GM12878 (cell line): ENCODE results near the gene RALB. TPM values are rescaled to one million over a fixed set of nuclear protein-coding genes. Genes with fewer than 3 reads are reported as not detected.
A peak's percentile ranks its signal among the peaks of the same experiment; 100 is the strongest.

Source experiments
- ATF7 ChIP-seq: fragments of 450-650 bp; IDR thresholded peaks from 2 replicates; pipeline ENCODE4 v1.6.1; 2016; ENCODE audit warnings: low read depth, mild to moderate bottlenecking
- BHLHE40 ChIP-seq, 2 experiments: fragments of 450-650 bp in 1 of 2; IDR thresholded peaks; 2 replicates each; pipeline ENCODE4 v1.6.1; 2011 to 2017; ENCODE audit warnings: low read depth in 2 of 2, borderline replicate concordance in 1 of 2, improper control_type of control experiment in 1 of 2, low read length in 1 of 2, mild to moderate bottlenecking in 1 of 2
- CBFB ChIP-seq: IDR thresholded peaks from 2 replicates; pipeline ENCODE4 v1.6.1; 2016; ENCODE audit warnings: antibody characterized with exemption, low read depth
- EED ChIP-seq: sonication (generic); IDR thresholded peaks from 2 replicates; pipeline ENCODE4 v1.6.1; 2016; ENCODE audit warnings: antibody characterized with exemption, low read depth
- HDGF ChIP-seq: fragments of 450-650 bp; IDR thresholded peaks from 2 replicates; pipeline ENCODE4 v1.6.1; 2016; ENCODE audit warnings: antibody characterized with exemption
- IKZF1 ChIP-seq: fragments of 450-650 bp; conservative IDR thresholded peaks from 2 replicates; pipeline ENCODE4 v1.6.1; 2017; ENCODE audit warnings: antibody characterized with exemption, mild to moderate bottlenecking
- MAX ChIP-seq: IDR thresholded peaks from 2 replicates; pipeline ENCODE4 v1.6.1; 2012; ENCODE audit warnings: low read depth, low read length, improper control_type of control experiment
- MEF2A ChIP-seq: IDR thresholded peaks from 2 replicates; pipeline ENCODE4 v1.6.1; 2011; ENCODE audit warnings: low read depth, mild to moderate bottlenecking, low read length, moderate library complexity; ENCODE audit not compliant: insufficient read depth
- MYB ChIP-seq: fragments of 150-350 bp; IDR thresholded peaks from 2 replicates; pipeline ENCODE4 v1.6.1; 2014; ENCODE audit warnings: mild to moderate bottlenecking, low read depth, low read length, borderline replicate concordance
- NBN ChIP-seq: fragments of 450-650 bp; IDR thresholded peaks from 2 replicates; pipeline ENCODE4 v1.6.1; 2016
- POU2F2 ChIP-seq: IDR thresholded peaks from 3 replicates; pipeline ENCODE4 v1.6.1; 2011; ENCODE audit warnings: low read depth, mild to moderate bottlenecking, low read length, borderline replicate concordance
- RELA ChIP-seq: fragments of 450-650 bp; IDR thresholded peaks from 2 replicates; pipeline ENCODE4 v1.8.0; 2014; ENCODE audit warnings: borderline replicate concordance; ENCODE audit not compliant: partially characterized antibody
- ZNF687 ChIP-seq: fragments of 450-650 bp; IDR thresholded peaks from 2 replicates; pipeline ENCODE4 v1.6.1; 2017; ENCODE audit warnings: mild to moderate bottlenecking, moderate library complexity
- polyA plus RNA-seq, 11 experiments: library from polyadenylated mRNA; depleted of rRNA in 4 of 11; unstranded in 6 of 11; stranded (reverse) in 5 of 11; fragments of >200 nt; fragmentation: Nextera tagmentation in 4 of 11; fragmentation: Illumina TruSeq in 1 of 11; extraction: Ambion mirVana in 4 of 11; extraction: Trizol in 1 of 11; gene quantifications; 1 replicate in 1 of 11; 2 replicates in 10 of 11; pipeline versions ENCODE4 v1.2.1 to v1.2.3, GENCODE V29; 2011 to 2016; ENCODE audit warnings: inconsistent platforms in 2 of 11, missing spikeins in 2 of 11, low read depth in 1 of 11
- total RNA-seq, 4 experiments: library from RNA; depleted of rRNA in 3 of 4; stranded (reverse); fragments of >200 nt in 3 of 4; fragmentation: Illumina TruSeq in 1 of 4; extraction: Trizol in 1 of 4; gene quantifications; 2 replicates each; pipeline versions ENCODE4 v1.2.1 to v1.2.3, GENCODE V29; 2013 to 2021
- TF ChIP-seq, protein P1 (sequence below): fragments of 150-350 bp; IDR thresholded peaks from 2 replicates; pipeline ENCODE4 v1.6.1; 2014; ENCODE audit warnings: mild to moderate bottlenecking, low read depth, low read length

RALB gene
- total and polyA plus RNA-seq, 10 of the 15 experiments (the other 5 are each of a cell fraction or from before 2014, with no cell fraction given), result 8.3 to 54.0 (median 24.2) TPM

DNA sequence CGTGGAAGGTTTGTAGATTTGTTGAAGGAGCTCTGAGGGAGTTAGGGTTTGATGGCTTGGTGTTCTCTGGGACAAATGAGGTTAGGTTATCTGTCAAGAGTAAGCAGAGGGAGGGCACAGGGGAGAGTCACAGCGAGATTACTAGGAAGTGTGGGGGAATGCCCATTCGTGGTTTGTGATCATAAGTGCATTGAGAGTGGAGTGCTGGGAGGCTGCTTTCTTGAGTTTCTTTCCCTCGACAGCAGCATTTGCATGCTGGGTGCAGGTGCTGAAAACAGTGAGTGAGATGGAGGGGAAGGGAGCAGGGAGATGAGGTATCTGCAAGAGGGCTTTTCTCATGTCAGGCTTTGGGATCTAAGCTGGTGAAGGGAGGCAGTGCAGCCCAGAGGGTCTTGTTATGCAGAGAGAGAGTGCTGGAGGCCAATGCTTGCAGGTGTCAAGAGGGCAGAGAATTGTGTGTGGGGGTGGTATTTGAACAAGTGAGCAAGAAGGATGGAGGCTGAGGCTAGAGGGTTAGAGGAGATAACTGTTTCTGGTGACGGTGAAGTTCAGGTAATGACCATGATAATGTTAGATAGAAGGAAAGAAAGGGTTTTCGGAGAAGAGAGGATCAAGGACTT, 8.8 kb downstream of the RALB start (continued):
- TF ChIP-seq, protein P1, sequence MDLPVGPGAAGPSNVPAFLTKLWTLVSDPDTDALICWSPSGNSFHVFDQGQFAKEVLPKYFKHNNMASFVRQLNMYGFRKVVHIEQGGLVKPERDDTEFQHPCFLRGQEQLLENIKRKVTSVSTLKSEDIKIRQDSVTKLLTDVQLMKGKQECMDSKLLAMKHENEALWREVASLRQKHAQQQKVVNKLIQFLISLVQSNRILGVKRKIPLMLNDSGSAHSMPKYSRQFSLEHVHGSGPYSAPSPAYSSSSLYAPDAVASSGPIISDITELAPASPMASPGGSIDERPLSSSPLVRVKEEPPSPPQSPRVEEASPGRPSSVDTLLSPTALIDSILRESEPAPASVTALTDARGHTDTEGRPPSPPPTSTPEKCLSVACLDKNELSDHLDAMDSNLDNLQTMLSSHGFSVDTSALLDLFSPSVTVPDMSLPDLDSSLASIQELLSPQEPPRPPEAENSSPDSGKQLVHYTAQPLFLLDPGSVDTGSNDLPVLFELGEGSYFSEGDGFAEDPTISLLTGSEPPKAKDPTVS, result no peak
- TF ChIP-seq NBN (0 out of 2 replicates have a peak, but pooled peaks have one; percentile 44), BHLHE40 (IDR thresholded peaks at IDR 0.05; ENCODE audit: borderline replicate concordance in 1 of 2, low read depth in 2 of 2, low read length in 1 of 2) (peak; percentile 22 to 27; a peak in 1 of 4 replicates), MEF2A (no peak), MYB (no peak), HDGF (0 out of 2 replicates have a peak, but pooled peaks have one; percentile 63), ATF7 (0 out of 2 replicates have a peak, but pooled peaks have one; percentile 16), IKZF1 (0 out of 2 replicates have a peak, but pooled peaks have one; percentile 34), ZNF687 (0 out of 2 replicates have a peak, but pooled peaks have one; percentile 24), POU2F2 (peak; percentile 88; the same call in 1 of the 3 replicates), EED (0 out of 2 replicates have a peak, but pooled peaks have one; percentile 24), RELA (peak; percentile 41), CBFB (0 out of 2 replicates have a peak, but pooled peaks have one; percentile 55), MAX (0 out of 2 replicates have a peak, but pooled peaks have one; percentile 42)
